PC-9 (cell line): ENCODE measurements around the gene RPL28.
"Not testable (repeated sequence)": the region's sequence is repeated elsewhere in the genome, so short reads cannot be mapped to it uniquely, and the experiment has no call there.

Experiments
- EZH2 ChIP-seq: fragments of 200-600 bp; sonication (generic); IDR thresholded peaks from 2 replicates; pipeline ENCODE4 v1.8.0; 2017; ENCODE audit warnings: antibody characterized with exemption, low read depth
- TF ChIP-seq, protein P1 (sequence below): fragments of 200-600 bp; sonication (generic); conservative IDR thresholded peaks from 2 replicates; pipeline ENCODE4 v1.6.1; 2017; ENCODE audit warnings: mixed run types, antibody characterized with exemption, mild to moderate bottlenecking, moderate library complexity

DNA sequence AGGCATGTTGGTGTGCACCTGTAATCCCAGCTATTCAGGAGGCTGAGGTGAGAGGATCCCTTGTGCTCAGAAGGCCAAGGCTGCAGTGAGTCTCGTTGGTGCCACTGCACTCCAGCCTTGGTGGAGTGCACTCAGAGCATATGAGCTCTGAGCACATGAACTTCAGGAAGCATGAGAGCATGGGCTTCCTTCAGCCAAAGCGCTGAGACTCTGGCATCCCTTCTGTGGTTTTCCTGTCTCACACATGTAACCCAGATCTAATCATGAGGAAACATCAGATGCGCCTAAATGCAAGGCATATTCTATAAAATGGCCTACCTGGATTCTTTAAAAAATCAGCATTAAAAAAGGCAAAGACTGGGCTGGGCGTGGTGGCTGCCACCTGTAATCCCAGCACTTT lies 35.5 kb downstream of the RPL28 start:
- TF ChIP-seq, protein P1, sequence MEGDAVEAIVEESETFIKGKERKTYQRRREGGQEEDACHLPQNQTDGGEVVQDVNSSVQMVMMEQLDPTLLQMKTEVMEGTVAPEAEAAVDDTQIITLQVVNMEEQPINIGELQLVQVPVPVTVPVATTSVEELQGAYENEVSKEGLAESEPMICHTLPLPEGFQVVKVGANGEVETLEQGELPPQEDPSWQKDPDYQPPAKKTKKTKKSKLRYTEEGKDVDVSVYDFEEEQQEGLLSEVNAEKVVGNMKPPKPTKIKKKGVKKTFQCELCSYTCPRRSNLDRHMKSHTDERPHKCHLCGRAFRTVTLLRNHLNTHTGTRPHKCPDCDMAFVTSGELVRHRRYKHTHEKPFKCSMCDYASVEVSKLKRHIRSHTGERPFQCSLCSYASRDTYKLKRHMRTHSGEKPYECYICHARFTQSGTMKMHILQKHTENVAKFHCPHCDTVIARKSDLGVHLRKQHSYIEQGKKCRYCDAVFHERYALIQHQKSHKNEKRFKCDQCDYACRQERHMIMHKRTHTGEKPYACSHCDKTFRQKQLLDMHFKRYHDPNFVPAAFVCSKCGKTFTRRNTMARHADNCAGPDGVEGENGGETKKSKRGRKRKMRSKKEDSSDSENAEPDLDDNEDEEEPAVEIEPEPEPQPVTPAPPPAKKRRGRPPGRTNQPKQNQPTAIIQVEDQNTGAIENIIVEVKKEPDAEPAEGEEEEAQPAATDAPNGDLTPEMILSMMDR: not testable (repeated sequence)
- TF ChIP-seq EZH2: not testable (repeated sequence)
